GM10248 (cell line): ENCODE results near the gene HTRA3.

Experiments
- CTCF ChIA-PET: fragments of 300-600 bp; sonication (Branson Sonifier 250); formaldehyde crosslinking; extraction: SDS; loops from one replicate; lab custom pipeline; 2021; ENCODE audit warnings: antibody characterized with exemption; lab: Yijun Ruan, JAX
- POLR2A ChIA-PET: fragments of 350-650 bp; sonication (Branson Sonifier 250); formaldehyde crosslinking; extraction: SDS; loops from one replicate; lab custom pipeline; 2020; ENCODE audit warnings: antibody characterized with exemption; lab: Yijun Ruan, JAX
- DNase-seq: peaks from one replicate; pipeline ENCODE4 v3.0.0; 2012; ENCODE audit errors: extremely low spot score
- CTCF ChIP-seq: IDR thresholded peaks from 2 replicates; pipeline ENCODE4 v1.5.1; 2012; ENCODE audit warnings: mild to moderate bottlenecking, low read depth; ENCODE audit errors: extremely low read depth, missing control alignments, control extremely low read depth

The HTRA3 gene

GRCh38 chr4:8329859-8330761 is 60.6 kb downstream of the HTRA3 start:
- POLR2A ChIA-PET, result no interaction called here
- CTCF ChIA-PET, result interaction anchor here (1.0 to 1.1 kb wide), 2 partner anchors 14 to 73 kb away, joined by 3 to 4 read pairs; no protein-coding TSS in a partner anchor
- DNase-seq, result no peak
- no peak for TF ChIP-seq CTCF

- TF ChIP-seq CTCF, result no peak
- ChIA-PET POLR2A (interaction anchor here (0.6 kb wide), 1 partner anchor 15 kb away, joined by 11 read pairs; no protein-coding TSS in a partner anchor), CTCF (interaction anchor here (1.0 to 1.1 kb wide), 2 partner anchors 13 to 72 kb away, joined by 3 to 4 read pairs; no protein-coding TSS in a partner anchor)
- no peak for DNase-seq
These were observed 61.4 kb downstream of the HTRA3 start for GRCh38 chr4:8330821-8331574.

GRCh38 chr4:8331575-8331955 is 62.0 kb downstream of the HTRA3 start:
- ChIA-PET POLR2A (interaction anchor here (0.6 kb wide), 1 partner anchor 15 kb away, joined by 11 read pairs; no protein-coding TSS in a partner anchor), CTCF (no interaction called here)
- no peak for TF ChIP-seq CTCF
- DNase-seq, result no peak

- CTCF ChIA-PET, result no interaction called here
- POLR2A ChIA-PET, result no interaction called here
- no peak for DNase-seq
- TF ChIP-seq CTCF, result no peak
These were observed 62.7 kb downstream of the HTRA3 start for GRCh38 chr4:8332038-8332857.

GRCh38 chr4:8332891-8333331 is 63.4 kb downstream of the HTRA3 start:
- ChIA-PET CTCF (no interaction called here), POLR2A (no interaction called here)
- TF ChIP-seq CTCF, result no peak
- no peak for DNase-seq
